DND-41 (cell line): ENCODE measurements around the gene LGALS7.

Experiments used
- ATAC-seq: fragments of 200-7000 bp; cut with Tn5 transposase; 3 replicates; pipeline ENCODE4 v1.9.1; 2021; ENCODE audit warnings: low read depth; ENCODE audit not compliant: insufficient read depth
- DNase-seq: peaks from one replicate; pipeline ENCODE4 v3.0.0-alpha.2; 2020
- H2AFZ ChIP-seq: 2 replicates; pipeline ENCODE4 v1.6.0; 2012; ENCODE audit warnings: low read depth, low read length
- H3K27ac ChIP-seq: 2 replicates; pipeline ENCODE4 v1.5.1; 2012; ENCODE audit warnings: low read length, inconsistent platforms
- H3K27me3 ChIP-seq: fragments of 200-600 bp; sonication (generic); 2 replicates; pipeline ENCODE4 v1.6.0; 2012; ENCODE audit warnings: low read length, mild to moderate bottlenecking, inconsistent platforms; ENCODE audit not compliant: insufficient read depth, poor library complexity
- H3K36me3 ChIP-seq: 2 replicates; pipeline ENCODE4 v1.5.1; 2012; ENCODE audit warnings: low read length, inconsistent platforms; ENCODE audit not compliant: insufficient read depth
- H3K4me1 ChIP-seq: 2 replicates; pipeline ENCODE4 v1.5.1; 2012; ENCODE audit warnings: mild to moderate bottlenecking, low read length; ENCODE audit not compliant: insufficient read depth
- H3K4me2 ChIP-seq: 2 replicates; pipeline ENCODE4 v1.6.0; 2012; ENCODE audit warnings: mild to moderate bottlenecking, moderate library complexity, low read length, inconsistent platforms; ENCODE audit not compliant: insufficient read depth
- H3K4me3 ChIP-seq, 2 experiments: fragments of 200-600 bp in 1 of 2; shearing (Covaris generic) in 1 of 2; 2 replicates each; pipeline ENCODE4 v1.5.1; 2012 to 2016; ENCODE audit warnings: inconsistent platforms in 2 of 2, low read length in 2 of 2, mild to moderate bottlenecking in 2 of 2, low read depth in 1 of 2, moderate library complexity in 1 of 2
- H3K79me2 ChIP-seq: 2 replicates; pipeline ENCODE4 v1.6.0; 2012; ENCODE audit warnings: low read length, inconsistent platforms; ENCODE audit not compliant: insufficient read depth
- H3K9ac ChIP-seq: 2 replicates; pipeline ENCODE4 v1.6.0; 2012; ENCODE audit warnings: low read depth, mild to moderate bottlenecking, inconsistent platforms, low read length, moderate library complexity
- H3K9me3 ChIP-seq: 2 replicates; pipeline ENCODE4 v1.5.1; 2012; ENCODE audit warnings: low read length, moderate library complexity, mild to moderate bottlenecking, inconsistent platforms; ENCODE audit not compliant: insufficient read depth, severe bottlenecking
- H4K20me1 ChIP-seq: 2 replicates; pipeline ENCODE4 v1.6.0; 2012; ENCODE audit warnings: low read length; ENCODE audit not compliant: insufficient read depth
- EZH2 ChIP-seq: IDR thresholded peaks from 3 replicates; pipeline ENCODE4 v1.6.1; 2012; ENCODE audit warnings: borderline replicate concordance, low read depth, mild to moderate bottlenecking, moderate library complexity, low read length, inconsistent platforms; ENCODE audit not compliant: severe bottlenecking
- TF ChIP-seq, protein P1 (sequence below): IDR thresholded peaks from 2 replicates; pipeline ENCODE4 v1.5.1; 2012; ENCODE audit warnings: borderline replicate concordance, low read length, moderate library complexity, mild to moderate bottlenecking; ENCODE audit not compliant: poor library complexity, severe bottlenecking; ENCODE audit errors: extremely low read depth

Gene LGALS7

DNA sequence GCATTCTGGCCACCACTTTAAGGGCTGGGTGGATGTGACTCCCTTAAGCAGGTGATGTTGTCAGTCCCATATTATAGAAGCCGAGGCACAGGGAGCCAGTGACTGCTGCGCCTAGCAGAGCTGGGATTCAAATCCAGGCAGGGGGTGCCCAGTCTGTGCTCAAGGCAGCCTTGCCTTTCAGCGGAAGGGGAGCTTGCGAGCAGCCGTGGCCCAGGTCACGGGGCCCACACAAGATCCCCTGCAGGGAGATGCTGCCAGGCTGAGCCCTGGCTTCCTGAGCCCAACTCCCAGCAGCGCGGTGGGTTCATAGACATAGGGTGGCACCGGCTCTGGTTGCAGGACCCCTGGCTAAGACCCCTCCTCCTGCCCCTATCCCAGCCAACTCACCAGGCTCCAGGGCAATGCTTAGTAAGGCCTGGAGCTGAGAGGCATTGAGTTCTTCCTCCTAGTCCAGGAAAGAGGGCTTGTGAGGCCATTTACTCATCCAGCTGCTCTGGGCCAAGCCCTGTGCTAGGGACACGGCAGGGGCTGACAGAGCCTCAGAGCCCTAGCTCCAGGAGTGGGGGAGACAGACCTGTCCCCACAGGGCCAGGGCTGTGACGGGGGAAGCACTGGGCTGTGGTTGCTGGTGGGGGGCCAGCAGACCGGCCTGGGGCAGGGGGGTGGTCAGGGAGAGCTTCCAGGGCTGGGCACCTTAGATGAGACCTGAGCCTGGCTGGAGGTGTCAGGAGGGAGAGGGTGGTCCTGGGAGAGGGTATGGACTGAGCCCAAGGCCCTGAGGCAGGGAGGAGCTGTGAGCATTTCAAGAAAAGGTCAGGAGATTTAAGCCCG lies 38.7 kb downstream of the LGALS7 start:
- H3K36me3 ChIP-seq: peaks cover 13% of the 10 kb centered on the region
- TF ChIP-seq EZH2: no peak
- TF ChIP-seq, protein P1, sequence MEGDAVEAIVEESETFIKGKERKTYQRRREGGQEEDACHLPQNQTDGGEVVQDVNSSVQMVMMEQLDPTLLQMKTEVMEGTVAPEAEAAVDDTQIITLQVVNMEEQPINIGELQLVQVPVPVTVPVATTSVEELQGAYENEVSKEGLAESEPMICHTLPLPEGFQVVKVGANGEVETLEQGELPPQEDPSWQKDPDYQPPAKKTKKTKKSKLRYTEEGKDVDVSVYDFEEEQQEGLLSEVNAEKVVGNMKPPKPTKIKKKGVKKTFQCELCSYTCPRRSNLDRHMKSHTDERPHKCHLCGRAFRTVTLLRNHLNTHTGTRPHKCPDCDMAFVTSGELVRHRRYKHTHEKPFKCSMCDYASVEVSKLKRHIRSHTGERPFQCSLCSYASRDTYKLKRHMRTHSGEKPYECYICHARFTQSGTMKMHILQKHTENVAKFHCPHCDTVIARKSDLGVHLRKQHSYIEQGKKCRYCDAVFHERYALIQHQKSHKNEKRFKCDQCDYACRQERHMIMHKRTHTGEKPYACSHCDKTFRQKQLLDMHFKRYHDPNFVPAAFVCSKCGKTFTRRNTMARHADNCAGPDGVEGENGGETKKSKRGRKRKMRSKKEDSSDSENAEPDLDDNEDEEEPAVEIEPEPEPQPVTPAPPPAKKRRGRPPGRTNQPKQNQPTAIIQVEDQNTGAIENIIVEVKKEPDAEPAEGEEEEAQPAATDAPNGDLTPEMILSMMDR: no peak
- ATAC-seq (no peak), DNase-seq (no peak)
- H3K27ac ChIP-seq: no peak overlapping the region
- no peaks in the 10 kb centered on the region for H3K79me2 ChIP-seq
- H3K4me2 ChIP-seq: no peak overlapping the region
- H2AFZ ChIP-seq: no peak overlapping the region
- H3K9ac ChIP-seq: no peak overlapping the region
- no peaks in the 10 kb centered on the region for H3K9me3 ChIP-seq
- H3K4me1 ChIP-seq: no peaks in the 10 kb centered on the region
- no peaks in the 10 kb centered on the region for H3K27me3 ChIP-seq
- H4K20me1 ChIP-seq: peaks cover 5% of the 10 kb centered on the region; the same call in 1 of the 2 replicates
- no peak overlapping the region for H3K4me3 ChIP-seq

DNA sequence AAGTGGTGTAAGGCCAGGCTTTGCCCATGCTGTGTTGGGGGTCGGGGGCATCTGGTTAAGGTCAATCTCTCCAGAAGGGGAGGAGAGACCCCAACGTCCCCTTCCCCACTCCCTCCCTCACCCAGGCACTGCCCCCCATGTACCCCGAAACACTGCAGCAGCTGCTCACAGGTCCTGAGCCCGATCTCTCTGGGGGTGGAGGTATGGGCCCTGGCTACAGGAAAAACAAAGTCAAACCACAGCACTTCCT lies 39.2 kb downstream of the LGALS7 start:
- H3K4me2 ChIP-seq: no peak overlapping the region
- H2AFZ ChIP-seq: no peak overlapping the region
- no peaks in the 10 kb centered on the region for H3K4me1 ChIP-seq
- H3K4me3 ChIP-seq: no peak overlapping the region
- no peaks in the 10 kb centered on the region for H3K79me2 ChIP-seq
- TF ChIP-seq, protein P1: no peak
- no peak for TF ChIP-seq EZH2
- H4K20me1 ChIP-seq: peaks cover 5% of the 10 kb centered on the region; the same call in 1 of the 2 replicates
- H3K36me3 ChIP-seq: peaks cover 15% of the 10 kb centered on the region
- ATAC-seq (no peak), DNase-seq (no peak)
- no peak overlapping the region for H3K9ac ChIP-seq
- H3K27me3 ChIP-seq: no peaks in the 10 kb centered on the region
- no peaks in the 10 kb centered on the region for H3K9me3 ChIP-seq
- no peak overlapping the region for H3K27ac ChIP-seq

DNA sequence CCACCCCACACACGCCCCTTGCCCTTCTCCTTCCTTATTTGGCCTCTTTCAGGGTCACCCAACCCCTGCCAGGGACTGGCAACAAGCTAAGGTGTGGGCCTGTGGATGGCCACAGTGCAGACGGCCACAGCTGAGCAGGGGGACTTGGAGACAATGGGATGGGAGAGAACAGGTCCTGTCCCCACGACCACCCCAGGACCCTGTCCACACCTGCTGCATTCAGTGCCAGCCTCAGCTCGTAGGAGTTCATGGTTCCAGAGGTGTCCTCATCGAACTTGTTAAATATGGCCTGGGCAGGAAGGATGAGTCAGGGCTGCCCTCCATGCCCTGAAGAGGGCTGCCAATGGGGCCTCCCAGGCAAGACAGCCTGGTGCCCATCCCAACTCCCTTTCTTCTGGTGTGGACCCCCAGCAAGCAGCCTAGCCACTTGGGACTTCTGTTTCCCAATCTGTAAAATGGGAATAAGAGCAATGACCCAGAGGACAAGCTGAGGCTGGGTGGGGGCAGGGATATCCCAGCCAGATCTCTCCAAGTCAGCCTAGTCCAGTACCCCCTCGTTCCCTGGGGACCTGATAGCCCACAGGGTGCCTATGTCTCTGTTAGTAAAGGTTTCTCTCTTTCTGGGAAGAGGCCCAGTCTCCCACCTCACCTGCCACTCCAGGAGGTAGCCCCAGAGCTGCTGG lies 39.7 kb downstream of the LGALS7 start:
- H2AFZ ChIP-seq: no peak overlapping the region
- TF ChIP-seq, protein P1: no peak
- no peak for TF ChIP-seq EZH2
- H4K20me1 ChIP-seq: peaks cover 3% of the 10 kb centered on the region; the same call in 1 of the 2 replicates
- no peaks in the 10 kb centered on the region for H3K27me3 ChIP-seq
- no peak overlapping the region for H3K9ac ChIP-seq
- no peak overlapping the region for H3K4me2 ChIP-seq
- ATAC-seq (no peak), DNase-seq (no peak)
- no peaks in the 10 kb centered on the region for H3K79me2 ChIP-seq
- H3K4me1 ChIP-seq: no peaks in the 10 kb centered on the region
- H3K9me3 ChIP-seq: no peaks in the 10 kb centered on the region
- peaks cover 19% of the 10 kb centered on the region for H3K36me3 ChIP-seq
- H3K4me3 ChIP-seq: no peak overlapping the region
- no peak overlapping the region for H3K27ac ChIP-seq
